Left ventricle myocardium inferior (tissue), 1 donor: ENCODE measurements around the gene APOBEC4. TPM values are rescaled to one million over a fixed set of nuclear protein-coding genes. Genes with fewer than 3 reads are reported as not detected.
A peak's percentile ranks its signal among the peaks of the same experiment; 100 is the strongest.

Experiments used
- DNase-seq: peaks from one replicate; pipeline ENCODE4 v3.0.0-alpha.2; 2020
- H3K27ac ChIP-seq: fragments of 200-600 bp; replicated peaks from 2 replicates; pipeline ENCODE4 v1.8.0; 2021
- H3K27me3 ChIP-seq: fragments of 200-600 bp; 2 replicates; pipeline ENCODE4 v1.8.0; 2021; ENCODE audit warnings: low read depth
- H3K36me3 ChIP-seq: fragments of 200-600 bp; 2 replicates; pipeline ENCODE4 v1.8.0; 2021
- H3K4me1 ChIP-seq: fragments of 200-600 bp; 2 replicates; pipeline ENCODE4 v1.8.0; 2021
- H3K4me3 ChIP-seq: fragments of 200-600 bp; 2 replicates; pipeline ENCODE4 v1.8.0; 2021; ENCODE audit warnings: mild to moderate bottlenecking, moderate library complexity
- H3K9me3 ChIP-seq: fragments of 200-600 bp; replicated peaks from 2 replicates; pipeline ENCODE4 v1.8.0; 2021
- CTCF ChIP-seq: fragments of 200-600 bp; IDR thresholded peaks from 2 replicates; pipeline ENCODE4 v1.8.0; 2021; ENCODE audit warnings: antibody characterized with exemption, mild to moderate bottlenecking, borderline replicate concordance
- intact Hi-C: fragments of 100-400 bp; cut with micrococcal nuclease; formaldehyde crosslinking; loops from one replicate; pipeline ENCODE4 v1.11.0; 2022
- long read RNA-seq: library from polyadenylated mRNA; unstranded; transcript quantifications from one replicate; pipeline ENCODE4 v2.0.0, GENCODE V29; 2021
- total RNA-seq: library from RNA; stranded (reverse); fragmentation: NEBNext Ultra II Directional; extraction: Animal tissue kit (Norgen Biotek cat#: 25700); gene quantifications from one replicate; pipeline ENCODE4 v1.2.1, GENCODE V29; 2021
- donor health status: DM: no; HTN: yes; CAD: no; lungs with severe emphysema.

Gene APOBEC4
- total RNA-seq = 0.11 TPM
- long read RNA-seq = 0 reads

- H3K36me3 ChIP-seq = no peaks in the 10 kb centered on the region
- peaks cover 72% of the 10 kb centered on the region for H3K4me1 ChIP-seq
- no peaks in the 10 kb centered on the region for H3K27me3 ChIP-seq
- no peak for TF ChIP-seq CTCF
- no peak for DNase-seq
- intact Hi-C loops = loop anchor here (5.0 kb wide), 1 partner anchor 34 kb away; no protein-coding TSS in a partner anchor
- peak within 1 kb of the TSS; percentile 80 for H3K27ac ChIP-seq
- no peak within 1 kb of the TSS for H3K4me3 ChIP-seq
- no peaks in the 10 kb centered on the region for H3K9me3 ChIP-seq
These were observed at the start of gene APOBEC4 for GRCh38 chr1:183652547-183653461. Gene APOBEC4 (minus strand): TSS chr1:183653316. CDS start chr1:183648781, 4,535 bp downstream.

- TF ChIP-seq CTCF = no peak
- peaks cover 25% of the 10 kb centered on the region for H3K4me1 ChIP-seq
- no peaks in the 10 kb centered on the region for H3K36me3 ChIP-seq
- no peak for DNase-seq
- H3K27me3 ChIP-seq = no peaks in the 10 kb centered on the region
- no peak overlapping the region for H3K4me3 ChIP-seq
- intact Hi-C loops = no loop called here
- H3K27ac ChIP-seq = no peak overlapping the region
- no peaks in the 10 kb centered on the region for H3K9me3 ChIP-seq
These were observed 49.7 kb upstream of the APOBEC4 start for GRCh38 chr1:183702813-183703198.

GRCh38 chr1:183702087-183702812 is 49.1 kb upstream of the APOBEC4 start:
- no peak for DNase-seq
- no peak for TF ChIP-seq CTCF
- no peaks in the 10 kb centered on the region for H3K9me3 ChIP-seq
- no peaks in the 10 kb centered on the region for H3K27me3 ChIP-seq
- H3K4me1 ChIP-seq = peaks cover 29% of the 10 kb centered on the region
- intact Hi-C loops = no loop called here
- H3K4me3 ChIP-seq = no peak overlapping the region
- no peak overlapping the region for H3K27ac ChIP-seq
- no peaks in the 10 kb centered on the region for H3K36me3 ChIP-seq

- H3K36me3 ChIP-seq = no peaks in the 10 kb centered on the region
- H3K27ac ChIP-seq = no peak overlapping the region
- H3K27me3 ChIP-seq = no peaks in the 10 kb centered on the region
- TF ChIP-seq CTCF = no peak
- no peak overlapping the region for H3K4me3 ChIP-seq
- no peak for DNase-seq
- H3K4me1 ChIP-seq = peaks cover 47% of the 10 kb centered on the region
- intact Hi-C loops = no loop called here
- no peaks in the 10 kb centered on the region for H3K9me3 ChIP-seq
These were observed 46.6 kb upstream of the APOBEC4 start for GRCh38 chr1:183699616-183700160.

- intact Hi-C loops = no loop called here
- no peak for DNase-seq
- Histone ChIP-seq H3K36me3 (no peaks in the 10 kb centered on the region), H3K27ac (no peak overlapping the region), H3K4me3 (no peak overlapping the region), H3K27me3 (no peaks in the 10 kb centered on the region), H3K4me1 (peaks cover 56% of the 10 kb centered on the region), H3K9me3 (no peaks in the 10 kb centered on the region)
- TF ChIP-seq CTCF = no peak
These were observed 44.9 kb upstream of the APOBEC4 start for GRCh38 chr1:183697814-183698590.
